Measurements from ENCODE around the gene KIF21A. TPM values are rescaled to one million over a fixed set of nuclear protein-coding genes. Genes with fewer than 3 reads are reported as not detected.

Gene KIF21A
- total and polyA plus RNA-seq, 3 donors from 2014 or later, result 13.3 to 89.2 (median 70.2) TPM

- intact Hi-C loops (cut with DNase I; ENCODE audit: low total_unique reads), result no loop called here
These were observed 949 bp upstream of the KIF21A start for GRCh38 chr12:39443929-39444209.

GRCh38 chr12:39442831-39443080 lies 164 bp downstream of the KIF21A start:
- intact Hi-C loops (cut with DNase I; ENCODE audit: low total_unique reads), result no loop called here
- WGBS, 2 donors, result 1% methylated on average over 24 of the region's 34 CpGs; no CpG with 5 or more reads in 1 of the 2 donors
- no peaks in the 10 kb centered on the region for H3K36me3 ChIP-seq (ENCODE audit: low read depth, missing control alignments)
- no peak for DNase-seq
- H3K4me1 ChIP-seq, result peaks cover 9% of the 10 kb centered on the region
- H3K27me3 ChIP-seq, result no peaks in the 10 kb centered on the region
- peak overlapping the region; percentile 78 to 86 for H3K27ac ChIP-seq
- no peaks in the 10 kb centered on the region for H3K9me3 ChIP-seq
- H3K4me3 ChIP-seq, result peak overlapping the region; percentile 70 to 72
- TF ChIP-seq CTCF (IDR thresholded peaks at IDR 0.05) (no peak), POLR2A (IDR thresholded peaks at IDR 0.05) (no peak)

More at GRCh38 chr12:39443929-39444209, 949 bp upstream of the KIF21A start:
- H3K9me3 ChIP-seq, result no peaks in the 10 kb centered on the region
- H3K27me3 ChIP-seq, result no peaks in the 10 kb centered on the region
- peak overlapping the region in 1 of 2 donors; percentile 86 for H3K27ac ChIP-seq
- TF ChIP-seq CTCF (IDR thresholded peaks at IDR 0.05) (no peak), POLR2A (IDR thresholded peaks at IDR 0.05) (no peak)
- no peak for DNase-seq
- peaks cover 6% of the 10 kb centered on the region for H3K4me1 ChIP-seq
- peak overlapping the region; percentile 70 to 72 for H3K4me3 ChIP-seq
- H3K36me3 ChIP-seq (ENCODE audit: low read depth, missing control alignments), result no peaks in the 10 kb centered on the region

- no peaks in the 10 kb centered on the region for H3K9me3 ChIP-seq
- TF ChIP-seq POLR2A (IDR thresholded peaks at IDR 0.05) (no peak), CTCF (IDR thresholded peaks at IDR 0.05) (no peak)
- DNase-seq, result peak; percentile 58
- WGBS, 2 donors, result 7 to 8% methylated on average over 22 to 37 of the region's 49 CpGs
- peak overlapping the region; percentile 70 to 72 for H3K4me3 ChIP-seq
- intact Hi-C loops (cut with DNase I; ENCODE audit: low total_unique reads), result no loop called here
- H3K27ac ChIP-seq, result peak overlapping the region; percentile 78 to 86
- peaks cover 12% of the 10 kb centered on the region for H3K4me1 ChIP-seq
- no peaks in the 10 kb centered on the region for H3K36me3 ChIP-seq (ENCODE audit: low read depth, missing control alignments)
- no peaks in the 10 kb centered on the region for H3K27me3 ChIP-seq
These were observed 723 bp downstream of the KIF21A start for GRCh38 chr12:39441963-39442830.

- WGBS, 2 donors, result 38 to 48% methylated on average over 5 of the region's 5 CpGs
- no peaks in the 10 kb centered on the region for H3K9me3 ChIP-seq
- peak overlapping the region in 1 of 2 donors; percentile 86 for H3K27ac ChIP-seq
- H3K36me3 ChIP-seq (ENCODE audit: low read depth, missing control alignments), result no peaks in the 10 kb centered on the region
- no peaks in the 10 kb centered on the region for H3K27me3 ChIP-seq
- peaks cover 12% of the 10 kb centered on the region for H3K4me1 ChIP-seq
- TF ChIP-seq POLR2A (IDR thresholded peaks at IDR 0.05) (no peak), CTCF (IDR thresholded peaks at IDR 0.05) (no peak)
- intact Hi-C loops (cut with DNase I; ENCODE audit: low total_unique reads), result no loop called here
- peak overlapping the region in 1 of 2 donors; percentile 72 for H3K4me3 ChIP-seq
- DNase-seq, result no peak
These were observed 1.5 kb downstream of the KIF21A start for GRCh38 chr12:39441189-39441962.

Data from testis (tissue), 3 donors.